GM12864 (cell line): ENCODE data around the gene PTPRG.

Experiments
- DNase-seq: peaks from one replicate; pipeline ENCODE4 v3.0.0-alpha.2; 2011; ENCODE audit warnings: low read depth
- H3K4me3 ChIP-seq: 2 replicates; pipeline ENCODE4 v1.5.1; 2011; ENCODE audit warnings: mild to moderate bottlenecking, low read depth, low read length, control low read depth
- CTCF ChIP-seq: IDR thresholded peaks from 2 replicates; pipeline ENCODE4 v1.5.1; 2011; ENCODE audit warnings: low read depth, mild to moderate bottlenecking, moderate library complexity, low read length, control low read depth, inconsistent platforms; ENCODE audit errors: missing control alignments

The PTPRG gene

DNA sequence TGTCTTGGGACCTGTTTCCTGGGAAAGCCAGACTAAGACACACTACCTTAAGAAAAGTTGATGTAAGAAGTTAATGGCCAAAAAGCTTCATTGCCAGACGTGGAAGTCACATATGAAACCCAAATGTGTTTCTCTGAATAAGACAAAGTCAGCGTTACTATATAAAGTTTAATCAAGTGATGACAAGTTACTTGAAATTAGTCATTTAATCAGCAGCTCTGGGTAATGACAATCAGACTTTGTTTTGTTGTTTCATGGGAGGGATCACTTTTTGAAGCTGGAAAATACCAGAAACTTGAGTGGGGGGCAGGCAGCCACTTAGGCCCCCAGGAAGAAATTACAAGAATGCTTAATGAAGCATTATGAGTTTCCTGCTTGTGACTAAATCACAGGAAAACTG lies 218.6 kb downstream of the PTPRG start:
- no peak overlapping the region for H3K4me3 ChIP-seq
- DNase-seq = no peak
- TF ChIP-seq CTCF = no peak

DNA sequence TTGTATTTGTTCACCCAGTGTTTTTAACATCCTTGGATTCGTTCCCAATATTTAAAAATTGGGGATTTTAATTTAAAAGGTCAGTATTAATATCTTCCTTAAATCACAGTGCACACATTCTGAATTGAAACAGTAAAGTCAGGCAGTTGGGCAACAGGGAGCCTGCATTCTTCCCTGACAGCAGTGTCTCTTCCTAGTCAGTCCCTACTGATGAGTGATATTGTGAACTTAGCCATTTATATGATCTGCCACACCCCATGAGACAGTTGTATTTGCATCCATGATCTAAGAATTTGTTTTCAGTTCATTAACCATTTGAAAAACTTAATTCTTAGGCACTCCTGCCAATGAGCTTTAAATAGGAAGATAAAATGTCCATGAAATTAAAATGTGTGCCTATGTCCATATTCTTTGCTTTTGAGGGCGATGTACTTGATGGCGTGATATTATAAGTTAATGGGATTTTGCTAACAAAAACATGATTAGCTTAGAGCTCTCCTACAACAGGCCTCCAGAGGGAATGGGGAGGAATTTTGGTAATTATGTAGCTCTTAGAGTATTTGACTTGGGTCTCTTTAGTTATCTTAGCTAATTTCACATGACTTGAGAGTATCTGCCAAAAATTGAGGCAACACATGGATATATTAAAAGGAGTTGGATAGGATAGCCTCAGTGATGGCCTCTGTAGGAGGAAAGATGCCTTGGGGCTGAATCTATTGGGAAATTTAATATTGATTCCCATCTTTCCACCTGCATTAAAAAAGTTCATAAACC lies 219.3 kb downstream of the PTPRG start:
- no peak overlapping the region for H3K4me3 ChIP-seq
- no peak for TF ChIP-seq CTCF
- DNase-seq = no peak

GRCh38 chr3:61783993-61784718 lies 222.8 kb downstream of the PTPRG start:
- no peak for DNase-seq
- no peak overlapping the region for H3K4me3 ChIP-seq
- no peak for TF ChIP-seq CTCF

DNA sequence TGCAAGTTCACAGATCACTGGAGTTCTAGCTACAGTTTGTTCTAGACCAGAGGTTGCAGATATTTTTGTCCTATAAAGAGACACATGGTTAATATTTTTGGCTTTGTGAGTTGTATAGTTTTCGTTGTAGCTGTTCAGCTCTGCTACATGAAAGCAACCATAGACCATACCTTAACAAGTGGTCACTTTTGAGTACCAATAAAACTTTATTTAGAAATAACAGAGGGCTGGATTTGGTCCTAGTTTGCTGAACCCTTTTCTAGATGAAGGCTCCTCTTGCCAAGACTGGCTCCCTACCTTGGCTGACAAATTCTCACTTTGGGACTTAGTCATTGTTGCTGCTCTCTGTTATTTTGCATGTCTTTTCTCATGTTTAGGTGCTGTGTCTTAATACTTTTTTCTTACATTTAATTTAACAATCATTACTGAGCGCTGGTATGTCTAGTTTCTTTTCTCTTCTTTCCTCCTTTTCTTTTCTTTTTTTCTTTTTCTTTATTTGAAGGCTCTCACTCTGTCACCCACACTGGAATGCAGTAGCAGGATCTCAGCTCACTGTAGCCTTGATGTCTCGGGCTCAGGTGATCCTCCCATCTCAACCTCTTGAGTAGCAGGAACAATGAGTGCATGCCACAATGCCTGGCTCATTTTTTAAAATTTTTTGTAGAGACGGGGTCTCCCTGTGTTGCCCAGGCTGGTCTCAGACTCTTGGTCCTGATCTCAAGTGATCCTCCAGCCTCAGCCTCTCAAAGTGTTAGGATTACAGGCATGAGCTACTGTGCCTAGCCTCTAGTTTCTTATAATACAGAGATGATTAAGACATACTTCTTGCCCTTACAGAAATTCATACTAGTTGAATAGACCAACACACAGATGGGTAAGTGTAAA lies 227.5 kb downstream of the PTPRG start:
- no peak for DNase-seq
- no peak for TF ChIP-seq CTCF
- no peak overlapping the region for H3K4me3 ChIP-seq

DNA sequence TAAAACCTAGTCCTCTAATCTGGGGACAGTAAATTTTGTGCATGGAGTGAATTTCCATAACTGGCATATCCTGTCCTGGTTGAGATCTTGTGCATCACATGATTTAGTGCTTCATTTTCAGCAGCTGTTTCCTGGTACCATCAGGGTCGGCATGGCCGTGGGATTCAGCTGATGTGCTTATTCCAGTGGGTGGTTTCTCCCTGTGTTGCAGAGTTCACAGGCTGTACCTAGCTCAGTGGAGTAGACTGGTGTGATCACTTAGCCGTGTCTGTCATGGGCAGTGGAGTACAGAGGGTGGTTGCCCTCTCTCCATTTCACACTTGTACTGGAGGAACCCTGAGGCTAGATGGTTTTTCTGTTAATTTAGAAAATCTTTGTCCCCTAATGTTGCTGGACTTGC lies 228.5 kb downstream of the PTPRG start:
- no peak overlapping the region for H3K4me3 ChIP-seq
- DNase-seq = no peak
- no peak for TF ChIP-seq CTCF

DNA sequence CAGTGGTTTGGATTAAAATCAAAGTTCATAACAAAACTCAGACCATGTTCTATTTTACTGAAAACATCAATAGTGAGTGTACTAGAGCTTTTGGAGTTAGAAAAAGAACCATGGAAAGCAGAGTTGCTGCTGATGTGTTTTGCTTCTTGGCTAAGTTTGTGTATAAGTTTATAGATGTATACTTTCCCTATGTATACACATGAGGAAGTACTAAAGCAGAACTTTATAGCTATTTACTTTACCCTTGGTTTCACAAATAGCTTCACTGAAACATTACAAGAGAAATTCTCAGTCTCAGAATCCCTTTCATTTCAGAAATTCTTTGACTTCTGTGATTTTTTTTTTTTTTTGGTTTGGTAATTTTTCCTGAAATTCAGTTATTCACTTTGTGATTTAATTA lies 229.0 kb downstream of the PTPRG start:
- no peak overlapping the region for H3K4me3 ChIP-seq
- DNase-seq = no peak
- TF ChIP-seq CTCF = no peak
